Ramos (cell line): ENCODE results near the gene TCP11.
"Not testable (repeated sequence)": the region's sequence is repeated elsewhere in the genome, so short reads cannot be mapped to it uniquely, and the experiment has no call there.

Source experiments
- in situ Hi-C: fragments of 300-500 bp; cut with MboI; formaldehyde crosslinking; loops from one replicate; pipeline ENCODE4 v1.14.3; 2022; ENCODE audit warnings: low sequenced_read_pairs; ENCODE audit not compliant: unreplicated experiment

TCP11 gene

DNA sequence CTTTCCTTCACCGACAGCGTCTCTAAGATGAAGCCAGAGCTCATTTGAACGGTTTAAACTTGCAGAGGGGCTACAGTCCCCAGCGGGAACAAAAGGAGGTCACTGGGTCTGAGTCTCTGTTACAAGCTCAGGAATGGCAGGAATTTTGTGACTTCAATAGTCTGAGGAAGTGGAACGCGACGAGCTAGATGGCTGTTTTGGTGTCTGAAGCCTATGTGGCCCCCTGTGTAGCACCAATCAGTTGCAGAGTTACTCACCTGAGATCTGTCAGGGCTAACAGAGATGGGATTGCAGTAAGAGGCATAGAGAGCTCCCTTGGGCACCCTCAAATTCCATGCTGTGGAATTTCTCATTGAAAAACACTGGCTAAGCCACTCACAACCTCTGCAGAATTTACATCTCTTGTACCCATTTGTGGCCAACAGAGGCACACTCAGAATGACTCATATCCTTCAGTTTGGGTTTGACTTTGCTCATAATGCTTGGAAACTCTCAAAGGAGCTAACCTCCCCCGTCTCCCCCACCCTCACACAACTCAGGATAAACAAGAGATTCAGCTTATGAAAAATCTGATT lies 7.1 kb upstream of the TCP11 start:
- in situ Hi-C loops = loop anchor here (25.0 kb wide), 2 partner anchors 586 to 986 kb away; partner anchors contain the start of gene SPDEF

DNA sequence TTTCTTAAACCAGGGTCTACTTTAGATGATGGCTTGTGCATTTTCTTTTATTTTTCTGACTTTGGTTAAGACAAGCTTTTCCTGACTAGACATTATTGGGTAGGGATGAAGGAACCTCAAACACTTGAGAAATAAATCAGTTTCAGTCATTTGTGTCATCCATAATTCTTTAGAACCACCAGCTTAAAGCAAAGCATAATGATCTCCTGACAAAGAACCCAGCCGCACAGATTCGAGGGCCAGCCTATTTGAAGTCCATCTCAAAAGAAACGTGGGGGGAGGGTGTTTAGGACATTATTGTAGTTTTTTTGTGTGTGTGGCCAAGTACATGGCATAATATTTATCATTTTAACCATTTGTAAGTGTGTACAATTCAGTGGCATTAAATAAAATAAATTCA lies 6.3 kb upstream of the TCP11 start:
- in situ Hi-C loops = loop anchor here (25.0 kb wide), 2 partner anchors 585 to 985 kb away; partner anchors contain the start of gene SPDEF

DNA sequence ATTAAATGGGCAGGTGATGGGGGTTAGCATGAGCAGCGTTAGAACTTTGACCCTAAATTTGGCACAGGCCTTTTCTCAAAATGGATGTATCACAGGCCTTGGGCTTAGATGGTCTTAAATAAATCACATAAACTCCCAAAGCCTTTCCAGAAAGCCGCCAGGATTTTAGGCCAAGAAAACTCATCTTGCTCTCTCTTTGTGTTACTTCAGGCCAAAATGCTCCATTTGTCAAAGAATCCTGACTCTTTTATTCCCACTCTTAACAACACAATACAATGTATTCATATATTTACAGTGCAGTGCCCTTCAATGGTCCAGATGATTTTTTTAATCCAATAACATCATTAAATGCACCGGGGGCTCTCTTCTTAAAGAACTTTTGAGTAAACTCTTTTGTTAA lies 5.9 kb upstream of the TCP11 start:
- in situ Hi-C loops = loop anchor here (25.0 kb wide), 2 partner anchors 585 to 985 kb away; partner anchors contain the start of gene SPDEF

DNA sequence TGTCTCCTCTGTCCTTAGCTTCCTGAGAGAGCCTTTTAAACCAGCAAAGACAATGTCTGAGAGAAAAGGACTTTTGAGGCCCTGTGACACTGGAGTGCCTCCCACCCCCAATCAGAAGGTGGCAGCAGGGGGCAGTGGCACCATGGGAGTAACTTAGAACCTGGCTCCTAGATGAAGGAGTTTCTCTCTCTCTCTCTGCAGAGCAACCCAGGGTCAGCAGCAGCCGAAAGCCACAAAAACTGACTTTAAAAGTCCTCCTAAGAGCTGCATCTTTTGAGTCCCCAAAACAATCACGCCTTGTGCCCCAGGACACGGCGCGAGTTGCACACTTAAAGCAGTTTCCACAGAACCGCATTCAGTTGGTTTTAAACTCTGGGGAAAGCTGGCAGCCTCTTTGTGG lies 5.3 kb upstream of the TCP11 start:
- in situ Hi-C loops = loop anchor here (25.0 kb wide), 2 partner anchors 584 to 984 kb away; partner anchors contain the start of gene SPDEF

DNA sequence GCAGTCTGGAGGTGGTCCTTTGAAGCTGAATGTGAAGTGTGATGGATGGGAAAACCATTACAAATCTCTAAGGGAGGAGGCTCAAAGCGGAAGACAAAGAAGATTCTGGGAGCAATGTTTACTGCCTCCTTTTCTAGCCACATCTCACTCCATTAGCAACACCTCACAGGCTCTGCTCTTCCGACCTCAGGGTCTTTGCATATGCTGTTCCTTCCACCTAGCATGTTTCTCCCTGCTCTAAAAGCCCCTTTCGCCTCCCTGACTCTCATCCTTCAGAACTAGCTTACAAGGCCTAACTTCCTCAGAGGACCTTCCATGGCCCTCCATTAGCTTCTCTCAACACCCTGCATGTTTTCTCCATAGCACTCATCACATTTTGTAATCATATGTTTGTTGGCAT lies 4.6 kb upstream of the TCP11 start:
- in situ Hi-C loops = loop anchor here (25.0 kb wide), 2 partner anchors 583 to 983 kb away; partner anchors contain the start of gene SPDEF

DNA sequence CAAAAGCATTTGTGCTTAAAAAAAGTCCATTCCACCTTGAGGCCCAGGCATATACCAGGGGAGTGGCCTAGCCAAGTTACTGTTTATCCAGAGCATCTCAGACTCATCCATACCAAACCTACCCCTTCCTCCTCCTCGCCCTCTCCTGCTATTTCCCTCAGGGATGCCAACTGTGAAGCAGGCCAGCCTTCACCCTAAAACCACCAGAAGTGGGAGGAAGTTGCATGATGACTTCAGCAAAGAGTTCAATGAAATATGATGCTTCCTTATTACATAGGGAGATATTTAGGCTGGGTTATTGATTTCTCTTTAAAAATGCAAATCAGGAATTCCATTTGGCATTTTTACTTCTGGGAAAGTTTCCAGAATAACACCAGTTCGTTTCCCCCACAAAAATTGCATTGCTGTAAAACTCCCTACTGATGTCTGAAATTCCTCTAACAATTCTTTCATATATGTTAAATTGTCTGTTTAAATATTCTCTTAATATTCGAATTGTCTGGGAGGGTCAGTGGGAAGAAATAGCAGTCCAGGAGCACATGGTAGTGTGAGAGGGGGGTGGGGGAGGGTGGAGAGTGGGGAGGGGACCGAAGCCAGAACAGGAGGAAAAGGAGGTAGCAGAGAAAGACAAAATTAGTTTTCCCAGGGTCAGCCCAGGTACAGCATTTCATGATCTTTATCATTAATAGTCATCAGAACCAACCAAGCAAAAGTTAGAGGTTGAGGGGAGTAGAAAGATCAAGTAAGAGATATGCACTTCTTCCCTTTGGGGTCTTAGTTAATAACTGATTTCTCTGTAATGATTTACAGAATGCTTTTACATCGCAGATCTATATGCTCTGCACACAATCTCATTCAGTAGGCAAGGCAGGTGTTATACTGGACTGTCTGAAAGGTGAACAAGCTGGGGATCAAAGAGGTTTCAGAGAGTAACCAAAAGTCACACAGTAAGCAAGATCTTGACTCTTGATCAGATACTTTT lies 1.7 kb upstream of the TCP11 start:
- in situ Hi-C loops = loop anchor here (25.0 kb wide), 2 partner anchors 581 to 981 kb away; partner anchors contain the start of gene SPDEF

DNA sequence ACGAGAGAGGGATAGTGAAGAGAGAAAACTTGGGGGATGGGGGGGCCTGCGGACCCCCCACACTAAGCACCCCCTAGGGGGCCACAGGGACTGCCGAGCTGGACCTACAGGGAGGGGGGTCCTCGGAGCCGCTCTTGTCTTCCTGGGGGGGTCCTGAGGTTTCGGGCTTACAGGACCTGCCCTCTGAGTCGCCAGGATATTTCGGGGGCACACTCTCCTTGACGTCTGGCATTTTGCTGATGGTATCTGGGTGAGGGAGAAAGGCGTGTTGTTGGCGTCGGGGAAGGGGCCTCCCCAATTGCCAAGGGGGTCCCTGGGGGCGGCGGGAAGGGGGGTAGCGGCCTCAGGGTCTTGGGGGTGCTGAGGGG lies 516 bp downstream of the TCP11 start:
- in situ Hi-C loops = loop anchor here (25.0 kb wide), 2 partner anchors 578 to 978 kb away; partner anchors contain the start of gene SPDEF

DNA sequence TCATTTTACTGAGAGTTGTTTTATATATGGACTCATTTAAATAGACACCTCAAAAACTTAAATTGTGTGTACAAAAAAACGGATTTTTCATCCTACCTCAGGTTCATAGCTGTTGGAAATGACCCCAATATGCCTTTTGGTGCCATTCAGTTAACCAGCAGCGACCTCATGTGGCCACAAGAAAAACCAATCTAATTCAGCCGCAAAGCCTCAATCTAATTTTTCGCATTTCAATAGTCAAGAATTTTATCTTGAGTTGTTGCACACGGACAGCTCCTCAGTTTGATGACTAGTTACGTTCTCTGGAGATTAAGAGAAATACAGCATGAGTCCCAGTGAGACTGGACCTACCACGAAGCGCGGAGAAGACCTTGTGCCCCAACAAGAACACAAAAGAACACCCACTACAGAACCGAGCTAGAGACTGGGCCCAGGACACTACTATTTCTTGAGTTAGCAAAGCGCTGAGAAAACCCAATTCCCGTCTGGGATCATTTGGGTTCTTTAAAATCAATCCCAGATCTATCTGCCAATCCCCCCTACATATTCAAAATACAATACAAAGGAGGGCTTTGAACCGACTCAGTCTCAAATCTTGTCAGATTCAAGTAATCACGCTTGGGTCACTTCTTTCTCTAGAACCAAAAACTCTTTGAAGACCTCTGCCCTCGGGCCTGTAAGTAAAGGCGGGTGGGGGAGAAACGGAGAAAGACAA lies 1.1 kb downstream of the TCP11 start:
- in situ Hi-C loops = loop anchor here (10.0 to 25.0 kb wide), 4 partner anchors 155 to 978 kb away; partner anchors contain the start of gene SPDEF

DNA sequence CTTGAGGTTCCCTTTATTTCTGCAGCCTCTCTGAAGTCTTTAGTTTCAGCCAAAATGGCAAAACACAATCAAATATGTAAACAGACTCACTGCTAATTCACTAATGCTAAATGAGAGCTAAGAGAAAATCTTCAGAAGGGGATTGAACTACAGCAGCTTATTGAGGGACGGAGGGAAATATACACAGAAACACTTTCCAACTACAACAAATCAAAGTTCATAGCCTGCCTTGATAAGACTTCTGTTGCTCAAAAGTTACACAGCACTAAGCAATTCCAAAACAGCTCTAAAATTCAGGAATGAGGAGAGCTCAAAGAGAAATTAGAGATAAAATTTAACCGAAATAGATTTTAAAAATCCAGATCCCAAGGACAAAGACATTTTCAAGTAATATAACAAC lies 1.7 kb downstream of the TCP11 start:
- in situ Hi-C loops = loop anchor here (10.0 to 25.0 kb wide), 4 partner anchors 155 to 977 kb away; partner anchors contain the start of gene SPDEF

DNA sequence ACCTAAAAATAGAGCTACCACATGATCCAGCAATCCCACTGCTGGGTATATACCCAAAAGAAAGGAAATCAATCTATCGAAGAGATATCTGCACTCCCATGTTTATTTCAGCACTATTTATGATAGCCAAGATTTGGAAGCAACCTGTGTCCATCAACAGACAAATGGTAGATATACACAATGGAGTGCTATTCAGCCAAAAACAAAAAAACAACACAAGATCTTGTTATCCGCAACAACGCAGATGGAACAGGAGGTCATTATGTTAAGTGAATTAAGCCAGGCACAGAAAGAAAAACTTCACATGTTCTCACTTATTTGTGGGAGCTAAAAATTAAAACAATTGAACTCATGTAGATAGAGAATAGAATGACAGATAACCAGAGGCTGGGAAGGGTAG lies 2.9 kb downstream of the TCP11 start:
- in situ Hi-C loops = loop anchor here (10.0 to 25.0 kb wide), 4 partner anchors 153 to 976 kb away; partner anchors contain the start of gene SPDEF

DNA sequence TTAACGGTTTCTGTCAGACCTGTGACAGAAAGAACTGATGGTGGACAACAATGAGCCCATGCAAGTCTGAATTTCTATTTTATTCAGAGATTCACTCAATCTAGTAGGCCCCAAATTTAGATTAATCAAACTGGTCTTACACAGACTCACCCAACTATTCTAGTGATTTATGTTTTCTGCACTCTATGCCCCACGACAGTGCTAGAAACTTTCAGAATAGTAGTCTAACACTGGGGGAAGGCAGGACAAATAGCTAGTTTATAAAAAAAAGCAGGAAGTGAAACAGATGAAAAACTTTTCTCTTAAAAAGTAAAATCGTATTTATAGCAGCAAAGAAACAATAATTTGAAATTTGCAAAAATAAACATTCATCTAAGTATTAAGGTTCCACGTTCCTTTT lies 5.0 kb downstream of the TCP11 start:
- in situ Hi-C loops = loop anchor here (10.0 to 25.0 kb wide), 4 partner anchors 151 to 974 kb away; partner anchors contain the start of gene SPDEF

DNA sequence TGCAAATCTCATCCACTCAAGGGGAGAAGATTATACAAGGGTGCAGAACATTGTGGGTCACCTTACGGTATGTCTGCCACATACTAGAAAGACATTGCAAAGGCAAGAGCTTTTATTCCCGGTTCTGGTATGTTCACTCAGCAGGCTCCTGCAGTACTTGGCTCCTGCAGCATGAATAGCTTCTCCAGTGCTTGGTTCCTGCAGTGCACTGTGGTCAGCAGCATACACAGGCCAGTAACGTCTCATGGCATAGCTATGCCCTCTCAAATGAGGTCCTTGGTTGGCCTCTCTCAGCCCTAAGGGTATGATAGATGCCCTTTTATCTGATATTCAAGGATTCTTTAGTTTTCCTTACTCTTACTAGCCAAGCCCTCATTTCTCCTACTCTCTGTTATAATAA lies 12.6 kb downstream of the TCP11 start:
- in situ Hi-C loops = loop anchor here (25.0 kb wide), 2 partner anchors 566 to 966 kb away; partner anchors contain the start of gene SPDEF

DNA sequence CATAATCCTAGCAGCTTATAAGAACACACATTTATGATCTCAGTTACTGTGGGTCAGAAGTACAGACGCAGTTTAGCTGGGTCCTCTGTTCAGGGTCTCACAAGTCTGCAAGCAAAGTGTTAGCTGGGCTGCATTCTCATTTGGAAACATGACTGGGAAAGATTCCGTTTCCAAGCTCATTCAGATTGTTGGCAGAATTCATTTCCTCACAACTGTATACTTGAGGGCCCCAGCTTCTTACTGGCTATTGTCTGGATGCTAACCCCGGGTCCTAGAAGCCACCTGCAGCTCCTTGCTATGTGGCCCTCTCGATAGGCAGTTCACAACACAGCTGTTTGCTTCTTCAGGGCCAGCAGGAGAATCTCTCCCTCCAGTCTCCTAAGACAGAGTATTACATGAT lies 13.1 kb downstream of the TCP11 start:
- in situ Hi-C loops = loop anchor here (25.0 kb wide), 2 partner anchors 566 to 966 kb away; partner anchors contain the start of gene SPDEF

DNA sequence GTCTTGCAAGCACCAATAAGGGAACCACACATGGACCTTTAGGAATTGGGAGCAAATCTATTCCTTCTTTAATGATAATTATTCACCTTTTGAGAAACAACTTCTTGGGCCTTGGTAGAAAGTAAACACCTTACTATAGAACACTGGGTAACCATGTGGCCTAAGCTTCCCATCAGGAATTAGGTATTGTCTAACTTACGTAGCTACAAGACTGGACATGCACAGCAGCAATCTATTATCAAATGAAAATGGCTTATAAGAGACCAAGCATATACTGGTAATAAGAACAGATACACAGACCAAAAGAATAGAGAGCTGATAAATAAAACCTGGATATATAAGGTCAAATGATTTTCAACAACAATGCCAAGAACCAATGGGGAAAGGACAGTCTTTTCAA lies 16.8 kb downstream of the TCP11 start:
- in situ Hi-C loops = no loop called here

DNA sequence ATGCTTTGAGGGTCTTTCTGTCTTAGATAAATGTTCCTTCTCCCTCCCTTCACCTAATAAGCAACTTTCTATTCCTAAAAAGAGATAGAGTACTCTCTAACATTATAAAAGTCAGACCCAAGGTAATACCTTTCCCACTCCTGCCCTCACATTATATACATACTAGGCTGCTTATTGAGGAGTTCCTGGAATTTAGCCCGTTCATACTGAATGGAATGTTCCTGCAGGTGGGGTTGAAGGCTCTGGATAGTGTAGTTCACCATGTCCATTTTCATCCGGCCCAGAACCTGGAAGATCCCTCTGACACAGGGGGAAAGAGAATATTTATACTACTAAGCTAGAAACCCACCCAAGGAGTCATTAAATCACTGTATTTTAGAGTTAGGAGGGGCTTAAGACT lies 20.4 kb downstream of the TCP11 start:
- in situ Hi-C loops = no loop called here

DNA sequence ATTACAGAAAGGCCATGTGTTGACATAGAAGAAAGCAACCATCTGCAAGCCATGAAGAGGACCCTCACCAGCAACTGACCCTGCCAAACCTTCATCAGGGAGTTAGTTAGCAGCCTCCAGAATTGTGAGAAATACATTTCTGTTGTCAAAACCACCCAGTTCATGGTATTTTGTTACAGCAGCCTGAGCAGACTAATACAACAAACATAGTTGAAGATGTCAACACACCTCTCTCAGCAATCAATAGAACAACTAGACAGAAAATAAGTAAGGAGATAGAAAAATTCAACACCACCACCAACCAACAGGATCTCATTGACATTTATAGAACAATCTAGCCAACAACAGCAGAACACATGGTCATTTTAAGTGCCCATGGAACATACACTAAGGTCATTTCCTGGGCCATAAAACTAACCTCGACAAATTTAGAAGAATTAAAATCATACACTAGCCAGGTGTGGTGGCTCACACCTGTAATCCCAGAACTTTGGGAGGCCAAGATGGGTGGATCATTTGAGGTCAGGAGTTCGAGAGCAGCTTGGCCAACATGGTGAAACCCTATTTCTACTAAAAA lies 32.7 kb downstream of the TCP11 start:
- in situ Hi-C loops = no loop called here

DNA sequence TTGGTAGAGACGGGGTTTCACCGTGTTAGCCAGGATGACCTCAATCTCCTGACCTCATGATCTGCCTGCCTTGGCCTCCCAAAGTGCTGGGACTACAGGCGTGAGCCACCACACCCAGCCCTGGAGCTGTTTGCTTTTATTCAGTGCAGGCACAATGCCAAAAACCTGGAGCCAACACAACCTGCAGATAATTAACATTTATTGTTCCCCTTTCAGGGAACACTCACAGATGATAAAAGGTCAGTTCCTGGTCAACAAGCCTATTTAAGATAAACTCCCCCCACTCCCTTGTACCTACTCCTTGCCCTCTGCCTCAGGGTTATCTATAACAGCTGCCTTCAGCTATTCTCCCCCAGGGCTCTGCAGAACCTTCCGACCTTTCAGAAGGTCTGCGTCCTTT lies 33.4 kb downstream of the TCP11 start:
- in situ Hi-C loops = not testable (repeated sequence)

DNA sequence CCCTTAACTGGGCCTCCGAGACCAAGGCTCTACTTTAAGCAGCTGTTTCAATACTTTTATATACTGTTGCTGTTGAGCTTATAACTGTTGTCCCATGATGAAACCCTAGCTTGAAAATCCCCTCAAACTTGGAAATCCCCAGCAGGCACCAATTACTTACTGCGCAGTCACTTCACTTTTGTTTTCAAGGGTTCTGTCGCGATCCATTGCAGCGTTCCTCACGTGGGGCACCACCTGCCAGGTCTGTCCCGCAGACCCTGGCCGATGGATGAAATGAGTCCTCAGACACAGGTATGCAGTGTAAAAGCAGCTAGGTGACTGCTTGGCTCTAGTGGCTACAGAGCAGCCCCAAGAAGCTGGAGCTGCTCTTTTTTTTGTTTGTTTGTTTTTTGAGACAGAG lies 33.9 kb downstream of the TCP11 start:
- in situ Hi-C loops = not testable (repeated sequence)

DNA sequence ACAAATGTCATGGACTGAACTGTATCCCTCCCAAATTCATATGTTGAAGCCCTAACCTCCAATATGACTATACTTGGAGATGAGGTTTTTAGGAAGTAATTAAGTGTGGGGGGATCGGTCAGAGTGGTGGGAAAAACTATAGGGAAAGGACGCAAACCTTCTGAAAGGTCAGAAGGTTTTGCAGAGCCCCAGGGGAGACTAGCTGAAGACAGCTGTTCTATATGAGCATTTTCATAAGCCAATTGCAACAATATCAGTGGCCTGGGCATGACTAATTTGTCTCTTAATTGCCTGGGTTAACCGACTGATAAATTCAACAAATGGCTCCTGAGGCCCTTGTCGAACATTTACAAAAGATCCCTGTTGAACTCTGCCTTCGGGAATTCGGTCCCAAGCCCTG lies 35.1 kb downstream of the TCP11 start:
- in situ Hi-C loops = not testable (repeated sequence)

DNA sequence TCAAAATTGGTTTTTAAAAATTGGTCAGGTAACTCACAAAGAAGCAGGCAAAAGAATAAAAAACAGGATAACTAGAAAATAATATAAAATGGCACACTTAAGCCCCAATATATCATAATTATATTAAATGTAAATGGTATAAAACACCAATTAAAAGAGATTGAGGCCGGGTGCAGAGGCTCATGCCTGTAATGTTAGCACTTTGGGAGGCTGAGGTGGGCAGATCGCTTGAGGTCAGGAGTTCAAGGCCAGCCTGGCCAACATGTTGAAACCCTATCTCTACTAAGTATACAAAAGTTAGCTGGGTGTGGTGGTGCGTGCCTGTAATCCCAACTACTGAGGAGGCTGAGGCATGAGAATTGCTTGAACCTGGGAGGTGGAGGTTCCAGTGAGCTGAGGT lies 36.1 kb downstream of the TCP11 start:
- in situ Hi-C loops = no loop called here
